Measurements from ENCODE around the gene CNNM4.

CNNM4 gene

DNA sequence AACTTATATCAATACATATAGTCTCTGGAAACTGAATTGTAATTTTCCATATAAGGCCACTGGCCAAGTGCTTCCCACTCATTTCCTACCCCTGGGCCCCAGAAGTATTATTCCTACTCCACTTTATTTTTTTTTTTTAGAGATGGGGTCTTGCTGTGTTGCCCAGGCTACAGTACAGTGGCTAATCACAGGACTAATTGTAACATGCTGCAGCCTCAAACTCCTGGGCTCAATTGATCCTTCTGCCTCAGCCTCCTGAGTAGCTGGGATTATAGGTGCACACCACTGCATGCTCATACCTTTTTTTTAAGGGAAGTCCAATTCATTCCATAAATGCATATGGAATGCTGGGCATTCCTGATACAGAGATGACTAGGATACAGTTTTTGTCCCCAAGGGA lies 6.4 kb upstream of the CNNM4 start:
- H3K27me3 Mint-ChIP-seq (ENCODE audit: low read depth, poor library complexity) = peaks cover 2% of the 10 kb centered on the region
- H3K4me1 Mint-ChIP-seq = peaks cover 8% of the 10 kb centered on the region
- H3K9me3 Mint-ChIP-seq = no peaks in the 10 kb centered on the region
- no peaks in the 10 kb centered on the region for H3K36me3 Mint-ChIP-seq (ENCODE audit: low read depth)
- TF ChIP-seq CTCF (IDR thresholded peaks at IDR 0.05) = no peak
- H3K27ac Mint-ChIP-seq = no peak overlapping the region
- H3K4me3 Mint-ChIP-seq = no peak overlapping the region
- DNase-seq = no peak

DNA sequence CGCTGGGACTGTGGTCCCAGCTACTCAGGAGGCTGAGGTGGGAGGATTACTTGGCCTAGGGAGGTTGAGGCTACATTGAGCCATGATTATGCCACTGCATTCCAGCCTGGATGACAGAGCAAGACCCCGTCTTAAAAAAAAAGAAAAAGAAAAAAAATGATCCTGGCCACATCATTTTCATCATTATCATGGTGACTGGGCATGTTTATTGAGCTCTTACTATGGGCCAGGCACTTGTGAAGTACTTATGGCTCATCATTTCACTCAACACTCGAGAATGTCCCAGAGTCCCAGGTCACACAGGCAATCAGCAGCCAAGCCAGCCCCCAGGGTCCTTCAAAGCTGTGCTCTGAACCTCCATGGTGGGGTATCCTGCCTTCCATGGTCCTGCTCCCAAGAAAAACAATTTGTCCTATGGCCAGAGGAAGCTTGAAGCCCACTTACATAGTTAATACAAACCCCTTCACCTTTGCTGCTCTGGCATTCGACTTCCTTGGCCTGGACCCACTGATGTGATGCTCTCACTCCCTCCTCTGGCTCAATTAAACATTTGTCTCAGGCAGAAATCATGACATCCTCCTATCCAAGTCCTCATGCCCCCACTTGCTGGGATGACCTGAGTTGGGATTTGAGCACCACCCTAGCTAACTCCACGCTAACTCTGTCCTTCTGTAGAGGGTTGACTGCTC lies 3.8 kb upstream of the CNNM4 start:
- no peak for DNase-seq

DNA sequence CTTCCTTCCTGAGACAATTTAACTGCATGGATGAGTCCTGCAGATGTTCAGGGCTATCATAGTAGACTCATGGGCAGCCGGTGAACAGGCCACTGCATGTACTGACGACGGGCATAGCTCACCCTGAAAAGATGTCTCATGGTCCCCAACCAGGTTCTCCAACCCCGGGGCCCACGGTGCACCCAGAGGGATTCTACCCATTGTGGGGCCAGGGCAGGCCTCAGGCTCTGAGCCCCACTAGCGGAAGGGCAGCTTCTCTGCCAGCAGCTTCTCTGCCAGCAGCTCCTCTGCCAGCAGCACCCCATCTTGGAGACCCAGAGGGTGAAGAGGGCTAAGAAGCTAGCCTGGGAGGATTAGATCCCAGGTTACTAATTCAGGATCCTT lies 3.2 kb upstream of the CNNM4 start:
- H3K36me3 Mint-ChIP-seq (ENCODE audit: low read depth) = no peaks in the 10 kb centered on the region
- no peak overlapping the region for H3K4me3 Mint-ChIP-seq
- no peak overlapping the region for H3K27ac Mint-ChIP-seq
- peaks cover 33% of the 10 kb centered on the region for H3K4me1 Mint-ChIP-seq
- DNase-seq = no peak
- TF ChIP-seq CTCF (IDR thresholded peaks at IDR 0.05) = no peak
- no peaks in the 10 kb centered on the region for H3K9me3 Mint-ChIP-seq
- peaks cover 2% of the 10 kb centered on the region for H3K27me3 Mint-ChIP-seq (ENCODE audit: low read depth, poor library complexity)

More for the DNA sequence above, 3.8 kb upstream of the CNNM4 start:
- no peak for TF ChIP-seq CTCF (IDR thresholded peaks at IDR 0.05)
- peaks cover 28% of the 10 kb centered on the region for H3K4me1 Mint-ChIP-seq
- H3K4me3 Mint-ChIP-seq = no peak overlapping the region
- peaks cover 2% of the 10 kb centered on the region for H3K27me3 Mint-ChIP-seq (ENCODE audit: low read depth, poor library complexity)
- H3K27ac Mint-ChIP-seq = no peak overlapping the region
- no peaks in the 10 kb centered on the region for H3K9me3 Mint-ChIP-seq
- H3K36me3 Mint-ChIP-seq (ENCODE audit: low read depth) = no peaks in the 10 kb centered on the region

- Mint-ChIP-seq H3K27me3 (ENCODE audit: low read depth, poor library complexity) (peaks cover 2% of the 10 kb centered on the region), H3K36me3 (ENCODE audit: low read depth) (no peaks in the 10 kb centered on the region), H3K27ac (no peak overlapping the region), H3K4me1 (peaks cover 48% of the 10 kb centered on the region), H3K4me3 (peak overlapping the region; percentile 33), H3K9me3 (no peaks in the 10 kb centered on the region)
- TF ChIP-seq CTCF (IDR thresholded peaks at IDR 0.05) = no peak
- DNase-seq = no peak
Measured at GRCh38 chr2:96758987-96759386, 1.7 kb upstream of the CNNM4 start.

- H3K9me3 Mint-ChIP-seq = no peaks in the 10 kb centered on the region
- peaks cover 54% of the 10 kb centered on the region for H3K4me1 Mint-ChIP-seq
- peak overlapping the region; percentile 73 for H3K4me3 Mint-ChIP-seq
- H3K27ac Mint-ChIP-seq = no peak overlapping the region
- no peaks in the 10 kb centered on the region for H3K27me3 Mint-ChIP-seq (ENCODE audit: low read depth, poor library complexity)
- no peak for DNase-seq
- H3K36me3 Mint-ChIP-seq (ENCODE audit: low read depth) = no peaks in the 10 kb centered on the region
- TF ChIP-seq CTCF (IDR thresholded peaks at IDR 0.05) = no peak
Measured at GRCh38 chr2:96759548-96759947, 1.2 kb upstream of the CNNM4 start.

Measured in nephron progenitor cell (in vitro differentiated cells).